NCI-H1417 (cell line): ENCODE results near the gene CFAP157.
A peak's percentile ranks its signal among the peaks of the same experiment; 100 is the strongest.
"Not testable (repeated sequence)": the region's sequence is repeated elsewhere in the genome, so short reads cannot be mapped to it uniquely, and the experiment has no call there.

Experiments
- DNase-seq, 3 experiments: peaks; one replicate each; lab custom pipeline; 2025; lab: John Stamatoyannopoulos, UW

CFAP157 gene

DNA sequence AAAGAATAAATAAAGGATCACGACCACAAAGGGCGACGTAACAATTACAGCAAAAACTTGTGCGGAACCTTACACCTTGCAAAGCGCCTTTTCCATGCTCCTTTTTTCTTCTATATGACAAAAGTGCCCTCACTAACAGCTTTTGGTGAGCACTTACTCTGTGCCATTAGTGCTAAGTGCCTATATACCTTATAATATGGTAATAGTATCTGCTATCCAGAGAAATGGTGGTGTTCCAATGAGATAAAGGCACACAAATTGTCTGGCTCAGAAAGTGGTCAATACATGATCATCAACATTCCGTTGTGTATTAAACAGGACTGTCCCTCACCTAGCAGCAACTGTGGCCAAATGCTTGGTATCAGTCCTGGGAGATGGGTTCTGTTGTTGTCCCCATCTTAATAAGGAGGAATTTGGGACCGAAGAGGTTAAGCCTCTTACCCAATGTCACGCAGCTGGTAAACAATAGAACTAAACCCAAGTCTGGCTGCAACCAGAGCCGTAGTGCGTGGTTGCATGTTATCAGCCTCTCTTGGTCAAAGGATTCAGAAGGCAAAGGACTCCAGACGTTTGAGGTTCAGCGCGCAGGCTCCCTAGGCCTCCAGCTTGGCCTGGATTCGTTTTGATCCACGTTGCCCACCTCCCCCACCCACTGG is 28.9 kb downstream of the CFAP157 start:
- no peak for DNase-seq

DNA sequence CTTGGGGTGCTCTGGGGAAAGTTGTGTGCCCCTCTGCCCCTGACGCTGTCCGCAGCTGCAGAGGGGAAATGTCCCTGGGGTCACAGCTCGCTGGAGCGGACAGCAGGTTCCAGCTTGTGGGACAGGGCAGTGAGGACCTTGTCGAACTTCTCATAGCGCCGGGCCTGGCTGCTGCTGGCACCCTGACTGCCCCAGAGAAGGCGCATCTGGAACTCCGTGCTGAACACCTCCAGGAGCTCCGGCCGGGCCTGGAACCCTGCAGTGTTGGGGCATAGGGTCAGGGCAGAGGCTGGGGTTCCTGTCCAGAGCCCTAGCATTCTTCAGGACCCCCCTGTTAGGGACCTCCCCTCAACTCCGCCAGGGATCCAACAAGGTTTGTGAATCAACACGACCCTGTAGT is 31.9 kb downstream of the CFAP157 start:
- DNase-seq, result no peak

DNA sequence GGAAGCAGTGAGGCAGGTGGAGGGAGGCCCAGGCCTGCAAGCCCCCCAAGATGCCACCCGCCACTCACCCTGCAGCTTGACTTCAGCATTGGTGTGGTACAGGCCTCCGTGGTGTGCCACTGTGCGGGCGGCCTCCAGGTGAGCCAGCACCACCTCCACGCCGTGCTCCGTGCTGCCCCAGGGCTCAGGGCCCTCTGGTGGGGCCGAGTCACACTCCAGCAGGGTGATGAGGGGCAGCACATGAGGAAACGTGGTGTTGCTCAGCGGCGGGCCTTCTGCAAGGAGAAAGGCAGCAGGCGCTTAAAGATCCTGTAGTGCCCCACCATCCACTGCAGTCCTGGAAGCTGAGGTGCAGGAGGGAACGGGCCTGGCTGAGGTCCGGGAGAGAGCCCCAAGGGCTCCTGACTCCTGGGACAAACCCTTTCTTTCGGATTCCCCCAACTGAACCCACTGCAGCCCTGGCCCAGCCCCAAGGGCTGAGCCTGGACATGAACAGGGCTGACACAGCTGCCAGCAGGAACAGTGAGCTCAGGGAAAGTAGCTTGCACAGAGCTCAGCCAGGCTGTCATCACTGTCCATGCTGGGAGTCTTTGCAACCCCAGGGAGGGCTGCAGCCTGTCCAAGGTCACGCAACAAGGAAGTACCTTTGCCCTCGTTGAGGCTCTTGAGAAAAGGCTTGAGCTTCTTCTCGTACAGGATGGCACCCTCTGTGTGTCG is 33.0 kb downstream of the CFAP157 start:
- DNase-seq, result no peak

DNA sequence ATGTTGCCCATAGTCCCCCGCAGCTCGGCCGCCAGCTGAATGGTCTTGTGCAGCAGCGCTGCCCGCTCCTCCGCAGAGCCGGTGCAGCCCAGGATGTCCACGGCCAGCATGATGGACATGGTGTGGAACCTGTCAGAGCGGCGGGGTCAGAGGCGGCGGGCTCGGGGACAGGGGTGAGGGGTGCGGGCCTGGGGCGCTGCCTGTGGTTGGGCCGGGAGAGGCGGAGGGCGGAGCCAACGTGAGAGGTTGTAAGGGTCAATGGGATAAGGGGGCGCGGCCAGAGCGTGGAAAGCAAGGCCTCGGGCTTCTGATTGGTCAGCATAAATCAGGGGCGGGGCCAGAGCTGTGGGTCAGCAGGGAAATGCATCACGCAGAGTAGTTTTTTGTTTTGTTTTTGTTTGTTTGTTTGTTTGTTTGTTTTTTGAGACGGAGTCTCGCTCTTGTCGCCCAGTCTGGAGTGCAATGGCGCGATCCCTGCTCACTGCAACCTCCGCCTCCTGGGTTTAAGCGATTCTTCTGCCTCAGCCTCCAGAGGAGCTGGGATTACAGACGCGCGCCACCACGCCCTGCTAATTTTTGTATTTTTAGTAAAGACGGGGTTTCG is 35.1 kb downstream of the CFAP157 start:
- DNase-seq, result no peak

DNA sequence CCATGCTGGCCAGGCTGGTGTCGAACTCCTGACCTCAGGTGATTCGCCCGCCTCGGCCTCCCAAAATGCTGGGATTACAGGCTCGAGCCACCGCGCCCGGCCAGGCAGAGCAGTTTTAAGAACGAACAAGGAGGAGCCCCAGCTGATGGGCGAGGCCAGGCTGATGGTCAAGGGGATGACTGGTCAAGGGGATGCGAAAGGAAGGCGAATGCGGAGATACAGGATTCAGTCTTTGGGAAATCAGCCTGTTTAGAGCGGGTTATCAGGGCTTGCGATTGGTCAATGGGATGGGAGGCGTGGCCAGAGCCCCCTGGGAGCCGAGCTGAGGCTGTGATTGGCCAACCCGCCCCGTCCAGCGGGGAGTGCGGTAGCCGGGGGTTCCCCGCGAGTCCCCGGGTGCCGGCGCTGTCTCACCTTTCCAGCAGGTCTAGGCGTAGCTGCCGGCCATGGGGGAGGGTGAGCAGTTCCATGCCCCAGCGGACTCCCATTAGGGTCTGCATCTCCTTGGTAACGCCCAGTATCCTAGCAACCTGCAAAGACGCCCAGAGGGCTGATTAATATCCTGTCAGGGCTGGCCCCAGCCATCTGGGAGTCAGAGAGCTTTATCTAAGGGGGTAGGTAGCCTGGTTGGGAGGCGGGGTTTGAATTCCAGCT is 35.8 kb downstream of the CFAP157 start:
- DNase-seq, result peak; percentile 31 to 78 (median 61)

DNA sequence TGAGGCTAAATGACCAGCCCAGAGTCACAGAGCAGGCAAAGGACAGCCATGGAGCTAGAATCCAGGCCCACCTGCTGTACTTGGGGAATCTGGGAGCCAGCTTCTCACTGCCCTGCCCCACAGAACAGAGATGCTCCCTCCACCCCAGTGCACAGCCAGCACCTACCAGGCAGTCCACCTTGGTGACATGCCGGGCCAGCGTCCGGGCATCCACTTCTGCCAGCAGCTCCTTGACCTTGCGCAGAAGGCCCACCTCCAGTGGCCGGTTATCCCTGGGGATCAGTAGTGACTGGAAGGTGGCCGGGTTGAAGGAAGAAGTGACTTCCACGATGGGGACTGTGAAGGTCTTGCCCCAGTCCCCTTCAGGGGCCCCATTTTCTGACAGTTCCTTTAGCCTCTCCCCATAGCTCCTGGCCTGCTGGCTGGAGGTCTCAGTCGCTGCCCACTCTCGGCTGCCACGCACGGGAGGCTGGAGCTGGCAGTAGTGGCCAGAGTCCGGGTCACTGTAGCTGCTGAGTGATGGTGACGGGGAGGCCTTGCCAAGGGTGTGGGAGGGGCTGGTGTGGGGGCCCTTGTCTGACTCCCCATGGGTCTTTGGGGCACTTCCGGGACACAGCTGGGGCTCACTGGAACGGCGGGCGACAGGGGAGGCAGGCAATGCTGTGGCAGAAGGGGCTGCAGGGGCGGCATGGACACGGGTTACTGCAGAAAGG is 37.8 kb downstream of the CFAP157 start:
- DNase-seq, result no peak

DNA sequence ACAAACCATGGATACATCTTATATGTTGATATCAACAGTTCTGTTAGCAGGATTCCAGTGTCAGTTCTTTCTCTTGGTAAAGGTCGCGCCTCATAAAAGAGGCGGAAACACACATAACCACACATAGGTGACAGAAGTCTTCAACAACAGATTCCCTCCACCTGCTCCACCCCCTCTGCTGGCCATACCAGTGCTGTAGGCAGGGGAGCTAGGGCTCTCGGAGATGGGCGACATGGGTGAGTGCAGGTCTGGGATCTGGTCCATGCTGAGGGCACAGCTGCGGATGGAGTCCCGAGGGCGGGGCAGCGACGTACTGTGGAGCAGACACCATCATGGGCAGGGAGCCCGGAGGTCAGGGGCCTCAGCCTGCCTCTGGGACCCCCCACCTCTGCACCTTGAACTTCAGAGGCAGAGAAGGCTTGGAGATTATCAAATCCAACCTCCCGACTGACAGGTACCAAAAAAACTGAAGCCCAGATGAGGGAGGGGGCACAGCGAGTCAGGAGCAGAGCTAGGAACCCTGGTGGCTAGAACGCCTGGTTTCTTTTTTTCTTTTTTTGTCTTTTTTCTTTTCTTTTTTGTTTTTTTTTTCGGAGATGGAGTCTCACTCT is 40.3 kb downstream of the CFAP157 start:
- DNase-seq, result no peak

DNA sequence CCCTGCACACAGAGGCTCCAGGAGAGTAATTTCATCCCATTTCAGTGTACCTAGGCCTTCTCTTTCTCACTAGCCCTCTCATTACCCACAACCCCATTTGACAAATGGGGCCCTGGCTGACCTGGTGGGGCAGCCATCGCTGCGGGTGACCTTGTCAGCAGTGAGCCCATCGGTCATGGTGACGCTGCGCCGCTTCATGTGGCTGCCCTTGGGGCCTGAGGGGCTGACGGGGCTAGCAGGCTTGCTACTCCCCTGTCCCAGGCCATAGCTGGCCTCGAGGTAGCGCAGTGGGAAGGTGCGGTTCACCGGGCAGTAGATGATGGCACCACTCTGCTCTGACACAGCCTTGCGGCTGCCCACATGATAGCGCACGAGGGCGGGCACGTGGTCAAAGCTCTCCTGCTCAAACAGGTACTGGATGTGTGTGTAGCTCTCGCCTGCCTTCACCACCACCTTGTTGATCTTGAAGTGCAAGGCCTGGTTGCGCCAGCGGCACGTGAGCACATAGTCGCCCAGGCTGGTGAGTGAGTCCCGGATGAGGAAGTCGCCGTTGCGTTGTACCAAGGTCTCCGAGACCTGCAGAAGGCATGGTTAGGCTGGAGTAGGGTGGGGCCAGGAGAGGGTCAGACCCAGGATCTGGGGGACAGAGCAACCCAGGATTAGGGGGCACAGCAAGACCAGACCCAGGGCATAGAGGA is 42.5 kb downstream of the CFAP157 start:
- no peak for DNase-seq

DNA sequence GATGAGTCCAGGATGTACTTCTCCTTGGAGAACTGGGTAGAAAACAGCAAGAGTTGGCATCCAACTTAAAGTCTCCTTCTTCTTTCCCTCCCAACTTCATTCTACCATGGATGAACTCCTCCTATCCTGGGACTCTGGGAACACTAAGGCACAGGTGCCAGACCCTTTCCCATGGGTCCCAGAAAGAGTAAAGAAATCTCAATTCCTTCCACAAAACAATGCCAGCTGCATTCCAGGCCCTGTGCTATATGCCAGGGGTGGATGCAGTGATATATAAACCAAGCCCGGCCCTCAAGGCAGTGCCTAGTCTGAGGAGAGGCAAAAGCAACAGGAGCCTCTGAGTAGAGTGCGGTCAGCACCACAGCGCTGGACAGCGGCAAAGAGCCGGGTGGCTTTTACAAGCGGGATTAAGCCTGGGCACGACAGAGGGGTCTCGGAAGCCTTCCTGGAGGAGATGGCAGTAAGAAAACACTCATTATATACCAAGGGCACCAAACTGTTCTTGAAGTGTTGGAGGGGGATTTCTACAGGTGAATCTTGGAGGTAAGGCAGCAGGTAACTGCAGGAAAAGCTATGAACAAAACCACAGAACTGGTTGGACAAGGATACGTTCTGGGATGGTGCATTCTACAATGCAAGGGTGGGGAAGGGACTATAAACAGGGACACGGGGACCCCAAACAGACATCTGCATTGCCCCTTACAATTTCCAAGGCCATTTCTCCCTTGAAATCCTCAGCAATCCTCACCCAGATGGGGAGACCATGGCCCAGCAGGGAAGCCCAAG is 44.7 kb downstream of the CFAP157 start:
- DNase-seq, result no peak

DNA sequence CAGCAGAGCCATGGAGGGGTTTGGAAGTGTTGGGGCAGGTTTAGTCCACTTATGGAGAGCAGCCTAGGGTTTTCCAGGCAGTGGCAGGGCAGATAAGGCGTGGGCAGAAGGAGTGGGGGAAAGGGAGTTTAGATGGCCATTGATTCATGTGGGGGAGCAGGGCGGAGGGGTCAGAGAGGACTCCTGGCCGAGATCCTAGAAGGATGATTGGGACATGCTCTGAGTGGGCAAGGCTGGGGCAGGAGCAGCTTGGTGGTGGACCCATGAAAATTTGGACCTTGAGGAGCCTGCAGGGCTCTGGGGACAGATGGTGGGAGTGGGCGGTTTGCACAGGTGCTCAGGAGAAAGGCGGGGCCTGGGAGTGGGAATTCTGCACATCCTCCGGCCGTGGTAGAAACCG is 46.4 kb downstream of the CFAP157 start:
- no peak for DNase-seq

DNA sequence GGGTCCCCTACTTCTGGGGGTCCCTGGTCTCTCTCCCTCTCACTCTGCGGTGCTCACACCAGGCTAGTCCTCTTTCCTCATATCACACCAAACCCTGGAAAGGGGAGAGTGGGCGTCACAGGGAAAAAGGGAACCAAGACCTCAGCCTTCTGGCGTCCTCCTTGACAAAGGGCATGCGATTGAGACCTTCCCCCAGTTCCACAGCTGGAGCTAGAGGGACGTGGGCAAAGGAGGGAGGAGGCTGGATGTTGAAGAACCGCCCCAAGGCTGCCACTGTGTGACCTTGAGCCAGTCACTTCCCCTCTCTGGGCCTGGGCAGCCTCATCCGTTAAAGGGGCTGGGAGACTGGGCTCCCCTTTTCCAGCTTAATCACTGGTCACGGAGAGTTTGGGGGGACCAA is 46.8 kb downstream of the CFAP157 start:
- DNase-seq, result no peak

DNA sequence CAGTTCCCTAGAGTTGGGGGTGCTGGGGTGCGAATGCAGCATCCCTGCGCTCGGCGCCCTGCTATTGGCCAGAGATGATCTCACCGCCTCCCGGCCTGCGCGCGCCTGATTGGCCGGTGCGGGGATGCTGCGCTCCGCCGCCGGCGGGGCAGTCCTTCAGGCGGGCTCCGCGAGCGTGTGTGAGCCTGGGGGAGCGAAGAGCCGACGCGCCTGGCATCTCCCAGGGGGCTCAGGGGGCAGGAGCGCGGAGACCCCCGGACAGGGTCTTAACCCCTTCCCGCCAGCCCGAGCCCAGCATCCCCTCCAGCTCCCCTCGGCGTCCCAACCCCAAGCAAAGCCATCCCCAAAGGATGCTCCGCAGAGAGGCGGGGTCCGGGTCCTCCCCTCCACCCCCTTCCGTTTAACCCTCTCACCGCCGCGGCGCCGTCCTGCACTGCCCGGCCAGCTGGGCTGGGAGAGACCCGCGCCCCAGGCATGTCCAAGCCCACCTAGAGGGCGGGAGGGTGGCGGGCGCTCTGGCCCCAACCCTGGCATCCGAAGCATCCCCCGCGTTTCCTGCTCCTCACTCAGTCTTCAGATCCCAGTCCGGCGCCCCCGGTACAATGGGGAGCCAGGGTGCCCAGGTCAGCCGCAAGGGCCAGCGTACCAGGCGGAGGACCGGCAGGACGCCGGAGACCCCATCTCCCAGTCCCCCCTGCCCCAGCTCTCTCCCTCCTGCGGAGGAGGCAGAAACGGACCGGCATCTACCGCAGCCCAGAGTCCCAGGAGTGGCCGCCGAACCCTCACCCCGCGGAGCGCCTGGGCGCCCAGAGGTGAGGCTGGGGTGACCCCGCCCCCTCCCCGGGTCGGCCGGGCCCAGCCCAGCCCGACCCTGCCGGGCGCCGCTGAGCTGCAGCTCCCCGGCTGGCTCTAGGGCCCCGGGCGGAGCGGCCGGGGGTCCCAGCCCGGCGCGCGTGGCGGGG is 47.6 kb downstream of the CFAP157 start:
- DNase-seq, result peak; percentile 1 to 77 (median 69)

DNA sequence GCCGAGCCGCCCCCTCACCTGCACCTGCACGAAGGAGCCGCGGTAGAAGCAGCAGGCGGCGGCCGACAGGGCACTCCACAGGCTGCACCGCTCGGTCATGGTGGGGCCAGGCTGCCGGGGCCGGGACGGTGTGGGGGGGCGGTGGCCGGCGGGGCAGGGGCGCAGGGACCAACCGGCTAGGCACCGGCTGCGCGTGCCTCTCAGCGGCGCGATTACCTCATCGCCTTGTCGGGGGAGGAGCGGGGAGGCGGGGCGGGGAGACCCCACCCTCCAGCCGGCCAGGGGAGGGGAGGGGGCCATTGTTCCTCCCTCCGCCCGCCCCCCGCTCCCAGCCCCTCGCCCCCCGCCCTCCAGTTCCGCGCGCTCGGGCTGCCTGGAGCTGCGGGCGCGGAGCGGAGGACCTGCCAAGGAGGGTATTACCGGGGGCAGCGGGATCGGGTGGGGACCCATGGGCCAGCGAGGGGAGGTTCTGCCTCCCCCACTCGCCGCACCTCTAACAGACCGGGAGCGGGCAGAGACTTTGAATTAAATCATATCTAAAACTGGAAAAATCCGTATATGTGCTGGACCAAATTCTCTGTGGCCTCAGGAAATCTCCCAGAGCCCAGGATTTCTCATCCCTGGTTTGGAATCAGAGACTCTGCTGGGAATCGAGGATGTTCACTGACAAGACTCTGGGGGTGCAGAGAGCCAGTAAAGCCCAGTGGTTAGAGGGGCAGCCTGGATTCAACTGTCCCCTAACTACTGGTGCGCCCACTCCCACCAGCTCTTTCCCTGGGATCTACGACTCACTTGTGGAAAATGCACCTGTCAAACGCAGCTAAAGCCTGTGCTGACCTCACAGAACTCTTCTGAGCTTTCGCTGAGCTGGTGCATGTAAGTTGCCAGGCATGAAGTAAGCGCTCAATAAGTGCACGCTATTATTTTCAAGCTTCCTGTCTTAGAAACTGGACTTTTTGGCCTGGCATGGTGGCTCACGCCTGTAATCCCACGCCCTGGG is 48.6 kb downstream of the CFAP157 start:
- peak in 2 of 3 experiments; percentile 57 to 63 for DNase-seq

DNA sequence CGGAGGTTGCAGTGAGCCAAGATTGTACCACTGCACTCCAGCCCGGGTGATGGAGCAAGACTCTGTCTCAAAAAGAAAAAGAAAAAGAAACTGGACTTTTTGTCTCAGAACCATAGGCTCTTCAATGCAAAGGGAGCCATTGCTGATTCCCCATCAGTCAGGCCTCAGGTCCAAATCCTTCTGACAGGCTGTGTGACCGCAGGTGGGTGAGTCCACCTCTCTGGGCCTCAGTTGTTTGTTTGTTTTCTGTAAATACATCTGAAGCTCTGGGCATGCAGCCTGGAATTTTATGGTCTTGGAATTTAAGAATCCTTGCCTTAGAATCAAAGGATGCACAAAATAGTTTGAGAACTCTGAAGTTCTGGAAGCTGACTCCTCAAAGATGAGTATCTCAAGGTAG is 49.4 kb downstream of the CFAP157 start:
- no peak for DNase-seq

DNA sequence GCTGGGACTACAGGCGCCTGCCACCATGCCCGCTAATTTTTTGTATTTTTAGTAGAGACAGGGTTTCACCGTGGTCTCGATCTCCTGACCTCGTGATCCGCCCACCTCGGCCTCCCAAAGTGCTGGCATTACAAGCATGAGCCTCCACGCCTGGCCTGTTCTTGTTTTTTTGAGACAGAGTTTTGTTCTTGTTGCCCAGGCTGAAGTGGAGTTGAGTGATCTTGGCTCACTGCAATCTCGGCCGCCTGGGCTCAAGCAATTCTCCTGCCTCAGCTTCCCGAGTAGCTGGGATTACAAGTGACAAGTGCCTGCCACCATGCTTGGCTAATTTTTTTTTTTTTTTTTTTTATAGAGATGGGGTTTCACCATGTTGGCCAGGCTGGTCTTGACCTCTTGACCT is 50.0 kb downstream of the CFAP157 start:
- DNase-seq, result not testable (repeated sequence)

DNA sequence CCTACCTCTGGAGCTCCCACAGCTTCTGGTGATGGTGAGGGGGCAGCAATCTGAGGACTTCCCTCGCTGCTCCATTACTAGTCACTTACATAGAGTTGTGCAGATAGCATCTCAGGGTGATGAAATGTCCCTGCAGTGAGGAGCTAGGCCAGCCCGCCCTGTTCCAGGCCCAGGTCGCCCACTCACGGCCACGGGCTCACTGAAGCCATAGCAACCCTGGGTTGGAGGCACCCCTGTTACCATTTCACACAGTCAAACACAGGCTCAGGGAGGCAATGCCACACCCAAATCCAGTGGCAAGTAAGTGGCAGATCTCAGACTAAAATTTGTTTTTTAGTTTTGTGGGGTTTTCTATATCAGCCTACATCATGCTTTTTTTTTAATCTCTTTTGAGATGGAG is 52.1 kb downstream of the CFAP157 start:
- no peak for DNase-seq

DNA sequence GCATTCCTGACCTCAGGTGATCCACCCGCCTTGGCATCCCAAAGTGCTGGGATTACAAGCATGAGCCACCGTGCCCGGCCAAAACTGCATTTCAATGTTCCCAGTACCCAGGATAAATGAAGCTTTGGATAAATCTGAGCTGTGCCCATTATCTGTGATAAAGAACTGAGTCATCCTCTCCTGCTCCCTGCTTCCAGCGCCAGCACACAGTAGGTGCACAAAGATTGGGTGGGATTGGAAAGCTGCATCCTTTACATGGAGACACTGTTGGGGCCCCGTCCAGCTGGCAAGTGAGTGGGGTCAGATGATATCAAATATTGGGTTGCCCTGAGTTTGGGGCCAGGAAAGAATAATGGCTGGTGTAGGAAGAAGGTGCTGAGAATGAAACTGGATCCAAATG is 54.3 kb downstream of the CFAP157 start:
- no peak for DNase-seq

DNA sequence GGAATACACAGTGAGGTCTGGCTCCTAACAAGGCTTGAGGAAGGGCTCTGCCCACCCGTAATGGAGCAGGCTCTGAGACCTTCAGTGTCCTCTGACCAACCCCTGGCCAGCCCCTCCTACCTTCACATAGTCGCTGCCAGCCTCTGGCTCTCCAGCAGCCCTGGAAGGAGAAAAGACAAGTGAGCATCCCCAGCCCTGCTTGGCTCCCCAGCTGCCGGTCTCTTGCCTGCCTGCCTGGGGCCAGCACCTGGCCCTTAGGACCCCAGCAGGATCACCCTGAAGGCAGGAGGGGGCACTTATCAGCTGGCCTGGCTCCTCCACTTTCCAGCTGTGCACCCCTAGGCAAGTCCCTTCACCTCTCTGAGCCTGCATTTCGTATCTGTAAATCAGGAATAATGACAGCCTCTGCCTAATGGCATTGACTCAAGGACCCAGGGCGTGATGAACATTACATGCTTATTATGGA is 54.7 kb downstream of the CFAP157 start:
- peak in 1 of 3 experiments; percentile 27 for DNase-seq
